Karpas-422 (cell line): ENCODE results near the gene CORO2B. TPM values are rescaled to one million over a fixed set of nuclear protein-coding genes. Genes with fewer than 3 reads are reported as not detected.

ENCODE experiments used
- DNase-seq: peaks from one replicate; pipeline ENCODE4 v3.0.0-alpha.2; 2015
- H2AFZ ChIP-seq: fragments of 200-600 bp; sonication (generic); 2 replicates; pipeline ENCODE4 v1.6.1; 2014; ENCODE audit warnings: antibody characterized with exemption, low read length, mixed read lengths
- H3K27ac ChIP-seq: fragments of 200-600 bp; sonication (generic); 2 replicates; pipeline ENCODE4 v1.5.1; 2014; ENCODE audit warnings: mild to moderate bottlenecking, low read length, moderate library complexity
- H3K27me3 ChIP-seq: fragments of 200-600 bp; sonication (generic); 2 replicates; pipeline ENCODE4 v1.6.1; 2014; ENCODE audit warnings: low read length, mixed read lengths
- H3K36me3 ChIP-seq: fragments of 200-600 bp; sonication (generic); 2 replicates; pipeline ENCODE4 v1.6.1; 2014; ENCODE audit warnings: low read length, mixed read lengths; ENCODE audit not compliant: insufficient read depth
- H3K4me1 ChIP-seq: fragments of 200-600 bp; sonication (generic); 2 replicates; pipeline ENCODE4 v1.6.1; 2014; ENCODE audit warnings: mild to moderate bottlenecking, low read length, mixed read lengths
- H3K4me2 ChIP-seq: fragments of 200-600 bp; sonication (generic); 2 replicates; pipeline ENCODE4 v1.6.1; 2014; ENCODE audit warnings: low read length, low read depth, mild to moderate bottlenecking; ENCODE audit not compliant: poor library complexity, severe bottlenecking
- H3K4me3 ChIP-seq: fragments of 200-600 bp; sonication (generic); 2 replicates; pipeline ENCODE4 v1.5.1; 2014; ENCODE audit warnings: mild to moderate bottlenecking, antibody characterized with exemption, low read length, mixed read lengths
- H3K79me2 ChIP-seq: fragments of 200-600 bp; sonication (generic); 2 replicates; pipeline ENCODE4 v1.6.1; 2014; ENCODE audit warnings: mild to moderate bottlenecking, low read length, mixed read lengths
- H3K9ac ChIP-seq: fragments of 200-600 bp; sonication (generic); 2 replicates; pipeline ENCODE4 v1.6.0; 2014; ENCODE audit warnings: low read length
- H3K9me2 ChIP-seq: fragments of 200-600 bp; sonication (generic), shearing (Covaris generic); replicated peaks from 2 replicates; pipeline ENCODE4 v1.6.0; 2014; ENCODE audit warnings: mild to moderate bottlenecking, low read length, moderate library complexity; ENCODE audit not compliant: insufficient read depth
- H3K9me3 ChIP-seq: fragments of 300-700, 200-600 bp; sonication (generic); 2 replicates; pipeline ENCODE4 v1.6.1; 2014; ENCODE audit warnings: low read length, mixed read lengths
- H4K20me1 ChIP-seq: fragments of 200-600 bp; sonication (generic); 2 replicates; pipeline ENCODE4 v1.6.1; 2014; ENCODE audit warnings: mild to moderate bottlenecking, antibody characterized with exemption, low read length, low read depth; ENCODE audit not compliant: insufficient read depth
- total RNA-seq: library from RNA; depleted of rRNA; stranded (reverse); fragments of >200 nt; shearing (Covaris generic); gene quantifications from 2 replicates; pipeline ENCODE4 v1.2.3, GENCODE V29; 2014; ENCODE audit warnings: low replicate concordance

The CORO2B gene
- total RNA-seq, 1 experiment from 2014 or later, result 0.26 TPM

- Histone ChIP-seq H3K79me2 (no peaks in the 10 kb centered on the region), H2AFZ (no peak overlapping the region), H3K9me2 (no peaks in the 10 kb centered on the region), H3K9me3 (no peaks in the 10 kb centered on the region), H4K20me1 (no peaks in the 10 kb centered on the region), H3K4me1 (no peaks in the 10 kb centered on the region), H3K4me3 (no peak overlapping the region), H3K4me2 (no peak overlapping the region), H3K9ac (no peak overlapping the region), H3K27ac (no peak overlapping the region), H3K36me3 (no peaks in the 10 kb centered on the region), H3K27me3 (no peaks in the 10 kb centered on the region)
- DNase-seq, result no peak
These were observed 119.2 kb downstream of the CORO2B start for GRCh38 chr15:68697711-68698690.

GRCh38 chr15:68698708-68699107 is 119.9 kb downstream of the CORO2B start:
- Histone ChIP-seq H3K9me2 (no peaks in the 10 kb centered on the region), H3K9me3 (no peaks in the 10 kb centered on the region), H3K4me3 (no peak overlapping the region), H2AFZ (no peak overlapping the region), H3K4me1 (no peaks in the 10 kb centered on the region), H3K9ac (no peak overlapping the region), H3K79me2 (no peaks in the 10 kb centered on the region), H3K27ac (no peak overlapping the region), H3K4me2 (no peak overlapping the region), H4K20me1 (no peaks in the 10 kb centered on the region), H3K36me3 (no peaks in the 10 kb centered on the region), H3K27me3 (no peaks in the 10 kb centered on the region)
- DNase-seq, result no peak

GRCh38 chr15:68699124-68699880 is 120.5 kb downstream of the CORO2B start:
- Histone ChIP-seq H4K20me1 (no peaks in the 10 kb centered on the region), H3K36me3 (no peaks in the 10 kb centered on the region), H3K27ac (no peak overlapping the region), H3K4me2 (no peak overlapping the region), H3K4me1 (no peaks in the 10 kb centered on the region), H3K27me3 (no peaks in the 10 kb centered on the region), H3K9ac (no peak overlapping the region), H3K9me2 (no peaks in the 10 kb centered on the region), H2AFZ (no peak overlapping the region), H3K4me3 (no peak overlapping the region), H3K9me3 (no peaks in the 10 kb centered on the region), H3K79me2 (no peaks in the 10 kb centered on the region)
- no peak for DNase-seq

- no peaks in the 10 kb centered on the region for H3K4me1 ChIP-seq
- H4K20me1 ChIP-seq, result no peaks in the 10 kb centered on the region
- no peak overlapping the region for H3K27ac ChIP-seq
- no peak overlapping the region for H3K4me2 ChIP-seq
- no peak overlapping the region for H3K4me3 ChIP-seq
- no peaks in the 10 kb centered on the region for H3K9me3 ChIP-seq
- no peak for DNase-seq
- no peaks in the 10 kb centered on the region for H3K36me3 ChIP-seq
- no peaks in the 10 kb centered on the region for H3K27me3 ChIP-seq
- H2AFZ ChIP-seq, result no peak overlapping the region
- H3K9me2 ChIP-seq, result no peaks in the 10 kb centered on the region
- H3K9ac ChIP-seq, result no peak overlapping the region
- no peaks in the 10 kb centered on the region for H3K79me2 ChIP-seq
These were observed 121.2 kb downstream of the CORO2B start for GRCh38 chr15:68699881-68700454.

- H3K9me3 ChIP-seq, result no peaks in the 10 kb centered on the region
- no peaks in the 10 kb centered on the region for H3K9me2 ChIP-seq
- DNase-seq, result no peak
- no peaks in the 10 kb centered on the region for H3K36me3 ChIP-seq
- H3K79me2 ChIP-seq, result no peaks in the 10 kb centered on the region
- H3K4me3 ChIP-seq, result no peak overlapping the region
- H2AFZ ChIP-seq, result no peak overlapping the region
- H3K27me3 ChIP-seq, result no peaks in the 10 kb centered on the region
- H3K4me2 ChIP-seq, result no peak overlapping the region
- H3K27ac ChIP-seq, result no peak overlapping the region
- H4K20me1 ChIP-seq, result no peaks in the 10 kb centered on the region
- no peaks in the 10 kb centered on the region for H3K4me1 ChIP-seq
- no peak overlapping the region for H3K9ac ChIP-seq
These were observed 121.8 kb downstream of the CORO2B start for GRCh38 chr15:68700455-68701123.

GRCh38 chr15:68701886-68702285 is 123.1 kb downstream of the CORO2B start:
- no peak for DNase-seq
- Histone ChIP-seq H4K20me1 (no peaks in the 10 kb centered on the region), H3K9me2 (no peaks in the 10 kb centered on the region), H3K4me2 (no peak overlapping the region), H3K79me2 (no peaks in the 10 kb centered on the region), H3K27ac (no peak overlapping the region), H3K4me3 (no peak overlapping the region), H3K27me3 (no peaks in the 10 kb centered on the region), H3K9ac (no peak overlapping the region), H2AFZ (no peak overlapping the region), H3K36me3 (no peaks in the 10 kb centered on the region), H3K4me1 (no peaks in the 10 kb centered on the region), H3K9me3 (no peaks in the 10 kb centered on the region)

- Histone ChIP-seq H4K20me1 (no peaks in the 10 kb centered on the region), H3K27me3 (no peaks in the 10 kb centered on the region), H3K9ac (no peak overlapping the region), H2AFZ (no peak overlapping the region), H3K4me2 (no peak overlapping the region), H3K9me3 (no peaks in the 10 kb centered on the region), H3K27ac (no peak overlapping the region), H3K9me2 (no peaks in the 10 kb centered on the region), H3K79me2 (no peaks in the 10 kb centered on the region), H3K4me3 (no peak overlapping the region), H3K4me1 (no peaks in the 10 kb centered on the region), H3K36me3 (no peaks in the 10 kb centered on the region)
- no peak for DNase-seq
These were observed 125.8 kb downstream of the CORO2B start for GRCh38 chr15:68704496-68705021.
